Bronchial epithelial cell (primary cell): ENCODE results near the gene IL3RA. TPM values are rescaled to one million over a fixed set of nuclear protein-coding genes. Genes with fewer than 3 reads are reported as not detected.
A peak's percentile ranks its signal among the peaks of the same experiment; 100 is the strongest.

Experiments
- DNase-seq: peaks from one replicate; pipeline ENCODE4 v3.0.0-alpha.2; 2010; ENCODE audit warnings: low read depth
- FAIRE-seq: peaks from 2 replicates; lab custom pipeline; 2011; peaks lifted over from hg19 to GRCh38; lab: Jason Lieb, UNC
- H3K27me3 ChIP-seq: 2 replicates; pipeline ENCODE4 v1.5.1; 2011; ENCODE audit warnings: low read length; ENCODE audit not compliant: control insufficient read depth, insufficient read depth
- H3K36me3 ChIP-seq: 2 replicates; pipeline ENCODE4 v1.5.1; 2011; ENCODE audit warnings: low read length; ENCODE audit not compliant: control insufficient read depth, insufficient read depth
- H3K4me3 ChIP-seq: 2 replicates; pipeline ENCODE4 v1.5.1; 2011; ENCODE audit warnings: mild to moderate bottlenecking, low read depth, low read length, control low read depth
- CTCF ChIP-seq: IDR thresholded peaks from 2 replicates; pipeline ENCODE4 v1.5.1; 2011; ENCODE audit warnings: mild to moderate bottlenecking, moderate library complexity, low read length, control low read depth, inconsistent platforms; ENCODE audit not compliant: insufficient read depth, severe bottlenecking
- total RNA-seq: library from RNA; depleted of rRNA; stranded (reverse); fragments of >200 nt; gene quantifications from 2 replicates; pipeline ENCODE4 v1.2.1, GENCODE V29; 2014

Gene IL3RA
- total RNA-seq, 1 donor from 2014 or later, result not detected

DNA sequence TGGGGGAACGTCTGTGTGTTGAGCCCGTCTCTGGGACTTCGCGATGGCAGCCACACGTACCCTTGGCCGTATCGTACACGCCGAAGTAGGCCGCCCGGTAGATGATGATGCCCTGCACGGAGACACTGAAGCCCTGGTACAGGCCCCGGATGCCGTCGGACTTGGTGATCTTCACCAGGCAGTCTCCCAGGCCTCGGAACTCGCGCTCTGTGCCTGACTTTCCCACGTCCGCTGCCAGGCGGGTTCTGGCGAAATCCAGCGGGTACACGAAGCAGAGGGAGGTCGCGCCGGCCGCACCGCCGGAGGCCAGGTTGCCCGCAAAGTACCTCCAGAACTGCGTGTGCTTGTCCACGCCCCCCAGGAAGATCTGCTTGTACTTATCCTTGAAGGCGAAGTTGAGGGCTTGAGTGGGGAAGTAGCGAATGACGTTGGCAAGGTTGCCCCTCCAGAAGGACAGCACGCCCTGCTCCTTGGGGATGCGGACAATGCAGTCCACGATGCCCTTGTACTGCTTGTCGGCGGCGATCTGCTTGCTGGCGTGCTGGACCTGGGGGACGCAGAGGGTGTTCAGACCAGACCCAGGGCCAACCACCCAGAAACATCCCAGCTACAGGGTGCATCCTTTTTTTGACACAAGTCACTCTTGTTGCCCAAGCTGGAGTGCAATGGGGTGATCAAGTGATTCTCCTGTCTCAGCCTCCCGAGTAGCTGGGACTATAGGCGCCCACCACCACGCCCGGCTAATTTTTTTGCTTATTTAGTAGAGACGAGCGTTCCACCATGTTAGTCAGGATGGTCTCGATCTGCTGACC lies 52.8 kb downstream of the IL3RA start:
- H3K36me3 ChIP-seq, result peaks cover 36% of the 10 kb centered on the region
- FAIRE-seq (no peak), DNase-seq (no peak)
- no peaks in the 10 kb centered on the region for H3K27me3 ChIP-seq
- H3K4me3 ChIP-seq, result no peak overlapping the region
- no peak for TF ChIP-seq CTCF

DNA sequence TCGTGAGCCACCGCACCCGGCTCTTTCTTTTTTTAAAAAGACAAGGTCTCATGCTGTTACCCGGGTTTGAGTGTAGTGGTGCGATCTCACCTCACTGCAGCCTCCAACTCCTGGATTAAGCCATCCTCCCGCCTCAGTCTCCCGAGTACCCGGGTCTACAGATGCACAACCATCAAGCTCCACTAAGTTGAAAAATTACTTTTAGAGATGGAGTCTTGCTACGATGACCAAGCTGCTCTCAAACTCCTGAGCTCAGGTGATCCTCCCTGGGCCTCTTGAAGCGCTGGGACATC lies 53.4 kb downstream of the IL3RA start:
- no peak for TF ChIP-seq CTCF
- no peak for DNase-seq
- H3K36me3 ChIP-seq, result peaks cover 36% of the 10 kb centered on the region
- no peaks in the 10 kb centered on the region for H3K27me3 ChIP-seq
- FAIRE-seq, result no peak
- no peak overlapping the region for H3K4me3 ChIP-seq

DNA sequence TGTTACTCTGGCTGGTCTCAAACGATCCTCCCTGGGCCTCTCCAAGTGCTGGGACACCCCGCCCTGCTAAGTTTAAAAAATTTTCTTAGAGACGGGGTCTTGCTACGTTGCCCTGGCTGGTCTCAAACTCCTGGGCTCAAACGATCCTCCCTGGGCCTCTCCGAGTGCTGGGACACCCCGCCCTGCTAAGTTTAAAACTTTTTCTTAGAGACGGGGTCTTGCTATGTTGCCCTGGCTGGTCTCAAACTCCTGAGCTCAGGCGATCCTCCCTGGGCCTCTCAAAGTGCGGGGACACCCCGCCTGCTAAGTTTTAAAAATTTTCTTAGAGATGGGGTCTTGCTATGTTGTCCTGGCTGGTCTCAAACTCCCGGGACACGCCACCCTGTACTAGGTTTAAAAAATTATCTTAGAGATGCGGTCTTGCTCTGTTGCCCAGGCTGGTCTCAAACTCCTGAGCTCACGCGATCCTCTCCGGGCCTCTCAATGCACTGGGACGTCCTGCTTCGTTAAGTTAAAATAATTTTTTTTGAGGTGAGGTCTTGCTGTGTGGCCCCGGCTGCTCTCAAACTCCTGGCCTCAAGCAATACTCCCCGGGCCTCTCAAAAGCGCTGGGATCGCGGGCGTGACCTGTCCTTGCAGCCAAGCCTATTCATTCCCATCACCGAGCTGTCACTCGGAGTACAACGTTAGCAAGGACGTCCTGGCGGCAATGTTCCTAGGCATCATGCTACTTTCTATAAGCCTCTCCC lies 54.2 kb downstream of the IL3RA start:
- H3K36me3 ChIP-seq, result peaks cover 32% of the 10 kb centered on the region
- FAIRE-seq, result no peak
- H3K4me3 ChIP-seq, result peak overlapping the region; percentile 100

DNA sequence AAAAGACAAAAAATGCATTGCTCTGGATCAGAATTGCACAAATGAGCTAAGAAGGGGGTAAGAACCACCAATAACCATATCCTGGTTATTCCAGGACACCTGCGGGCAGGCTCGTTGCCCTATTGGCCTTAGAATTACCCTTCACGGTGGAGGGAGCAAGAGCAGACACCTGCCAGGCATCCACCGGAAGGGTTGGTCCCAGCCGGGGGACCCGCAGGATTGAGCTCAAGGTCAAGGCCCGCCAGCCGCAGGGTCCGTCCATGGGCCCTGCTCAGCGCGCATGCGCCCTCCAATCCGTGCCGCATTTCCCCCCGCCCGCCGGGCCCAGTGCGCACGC lies 54.8 kb downstream of the IL3RA start:
- Histone ChIP-seq H3K4me3 (peak overlapping the region; percentile 100), H3K27me3 (no peaks in the 10 kb centered on the region), H3K36me3 (peaks cover 28% of the 10 kb centered on the region)
- TF ChIP-seq CTCF, result no peak
- no peak for FAIRE-seq
- peak; percentile 52 for DNase-seq

More for the DNA sequence above, 54.2 kb downstream of the IL3RA start:
- DNase-seq, result no peak
- no peak for TF ChIP-seq CTCF
- no peaks in the 10 kb centered on the region for H3K27me3 ChIP-seq

DNA sequence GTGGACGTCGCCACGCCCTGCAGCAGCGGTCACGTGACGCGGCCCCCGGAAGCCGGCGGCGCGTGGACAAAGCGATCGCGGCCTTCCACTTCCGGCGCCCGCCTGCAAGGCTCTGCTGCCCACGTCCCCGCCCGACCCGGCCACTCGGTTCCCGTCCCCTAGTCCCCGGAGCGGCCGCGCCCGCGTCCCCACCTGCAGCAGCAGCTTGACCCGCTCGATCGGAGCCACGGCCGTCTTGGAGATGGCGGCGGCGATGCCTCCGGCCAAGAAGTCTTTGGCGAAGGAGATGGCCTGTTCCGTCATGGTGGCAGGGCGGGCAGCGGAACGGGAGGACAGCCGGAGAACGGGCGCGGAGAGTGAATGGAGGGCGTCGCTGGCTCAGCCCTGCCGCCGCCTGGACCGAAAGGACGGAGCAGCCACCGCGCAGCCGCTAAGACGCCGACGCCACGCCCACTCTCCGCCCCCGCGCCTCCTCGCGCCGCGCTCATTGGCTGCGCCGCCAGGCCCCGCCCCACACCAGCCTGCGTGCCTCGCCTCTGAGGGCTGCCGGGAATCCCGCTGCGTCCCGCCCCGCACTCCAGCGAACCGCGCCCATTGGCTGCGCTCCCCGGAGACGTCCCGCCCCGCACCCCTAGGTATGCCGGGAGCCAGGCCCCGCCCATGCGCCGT lies 55.3 kb downstream of the IL3RA start, which contains the start of gene SLC25A6:
TSS of gene SLC25A6 (minus strand) at position 407 of the 669 bp plus-strand sequence. CDS start at position 303, 104 bp downstream.
- Histone ChIP-seq H3K4me3 (peak within 1 kb of the TSS; percentile 100), H3K36me3 (peaks cover 26% of the 10 kb centered on the region), H3K27me3 (no peaks in the 10 kb centered on the region)
- DNase-seq, result peak; percentile 88
- TF ChIP-seq CTCF, result no peak
- FAIRE-seq, result no peak
